RCC 7860 (cell line): ENCODE data around the gene TPSAB1.

Experiments
- DNase-seq: peaks from one replicate; pipeline ENCODE4 v3.0.0-alpha.2; 2015; ENCODE audit warnings: low spot score
- FAIRE-seq: peaks from 2 replicates; lab custom pipeline; 2012; peaks lifted over from hg19 to GRCh38; lab: Jason Lieb, UNC

TPSAB1 gene

GRCh38 chr16:1209081-1209480, 31.4 kb upstream of the TPSAB1 start:
- DNase-seq (no peak), FAIRE-seq (no peak)

GRCh38 chr16:1210461-1210860, 30.0 kb upstream of the TPSAB1 start:
- DNase-seq, result no peak
- no peak for FAIRE-seq

- no peak for FAIRE-seq
- no peak for DNase-seq
Measured at GRCh38 chr16:1211451-1212268, 28.8 kb upstream of the TPSAB1 start.

GRCh38 chr16:1212616-1213194, 27.8 kb upstream of the TPSAB1 start:
- DNase-seq, result no peak
- no peak for FAIRE-seq

- DNase-seq, result no peak
- no peak for FAIRE-seq
Measured at GRCh38 chr16:1213231-1213630, 27.3 kb upstream of the TPSAB1 start.

GRCh38 chr16:1213796-1214372, 26.6 kb upstream of the TPSAB1 start:
- DNase-seq (no peak), FAIRE-seq (no peak)

GRCh38 chr16:1214719-1215118, 25.8 kb upstream of the TPSAB1 start:
- FAIRE-seq (no peak), DNase-seq (no peak)

- no peak for FAIRE-seq
- no peak for DNase-seq
Measured at GRCh38 chr16:1215574-1216295, 24.8 kb upstream of the TPSAB1 start.

- FAIRE-seq (no peak), DNase-seq (no peak)
Measured at GRCh38 chr16:1216296-1216619, 24.2 kb upstream of the TPSAB1 start.

- FAIRE-seq, result no peak
- no peak for DNase-seq
Measured at GRCh38 chr16:1216681-1217400, 23.7 kb upstream of the TPSAB1 start.

- FAIRE-seq (no peak), DNase-seq (no peak)
Measured at GRCh38 chr16:1217526-1217925, 23.0 kb upstream of the TPSAB1 start.

- no peak for DNase-seq
- no peak for FAIRE-seq
Measured at GRCh38 chr16:1218061-1218929, 22.2 kb upstream of the TPSAB1 start.

- no peak for FAIRE-seq
- DNase-seq, result no peak
Measured at GRCh38 chr16:1218930-1219611, 21.4 kb upstream of the TPSAB1 start.

- FAIRE-seq (no peak), DNase-seq (no peak)
Measured at GRCh38 chr16:1220098-1220728, 20.3 kb upstream of the TPSAB1 start.

GRCh38 chr16:1220841-1221627, 19.5 kb upstream of the TPSAB1 start:
- no peak for FAIRE-seq
- no peak for DNase-seq

- DNase-seq (no peak), FAIRE-seq (no peak)
Measured at GRCh38 chr16:1221628-1222552, 18.6 kb upstream of the TPSAB1 start.
